Measurements from ENCODE around the gene ZNF638.

ZNF638 gene

DNA sequence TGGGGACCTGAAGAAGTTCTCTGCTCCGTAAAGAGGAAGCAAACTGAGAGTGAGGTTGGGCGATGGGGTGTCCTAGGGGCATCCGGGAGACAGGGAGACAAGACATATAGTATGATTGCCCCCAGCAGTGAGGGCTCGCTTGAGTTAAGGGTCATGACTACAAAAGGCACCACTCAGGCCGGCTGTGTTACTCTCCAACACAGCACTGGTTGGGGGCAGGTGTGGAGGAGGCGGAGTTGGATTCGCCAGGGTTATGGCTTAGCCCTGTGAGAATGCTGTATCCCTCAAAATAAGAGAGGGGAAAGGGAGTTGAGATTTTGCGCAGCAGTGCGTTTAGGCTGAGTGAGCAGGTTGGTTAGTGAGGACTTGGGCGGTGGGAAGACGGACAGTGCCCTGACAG is 133.8 kb downstream of the ZNF638 start:
- TF ChIP-seq, protein P1, sequence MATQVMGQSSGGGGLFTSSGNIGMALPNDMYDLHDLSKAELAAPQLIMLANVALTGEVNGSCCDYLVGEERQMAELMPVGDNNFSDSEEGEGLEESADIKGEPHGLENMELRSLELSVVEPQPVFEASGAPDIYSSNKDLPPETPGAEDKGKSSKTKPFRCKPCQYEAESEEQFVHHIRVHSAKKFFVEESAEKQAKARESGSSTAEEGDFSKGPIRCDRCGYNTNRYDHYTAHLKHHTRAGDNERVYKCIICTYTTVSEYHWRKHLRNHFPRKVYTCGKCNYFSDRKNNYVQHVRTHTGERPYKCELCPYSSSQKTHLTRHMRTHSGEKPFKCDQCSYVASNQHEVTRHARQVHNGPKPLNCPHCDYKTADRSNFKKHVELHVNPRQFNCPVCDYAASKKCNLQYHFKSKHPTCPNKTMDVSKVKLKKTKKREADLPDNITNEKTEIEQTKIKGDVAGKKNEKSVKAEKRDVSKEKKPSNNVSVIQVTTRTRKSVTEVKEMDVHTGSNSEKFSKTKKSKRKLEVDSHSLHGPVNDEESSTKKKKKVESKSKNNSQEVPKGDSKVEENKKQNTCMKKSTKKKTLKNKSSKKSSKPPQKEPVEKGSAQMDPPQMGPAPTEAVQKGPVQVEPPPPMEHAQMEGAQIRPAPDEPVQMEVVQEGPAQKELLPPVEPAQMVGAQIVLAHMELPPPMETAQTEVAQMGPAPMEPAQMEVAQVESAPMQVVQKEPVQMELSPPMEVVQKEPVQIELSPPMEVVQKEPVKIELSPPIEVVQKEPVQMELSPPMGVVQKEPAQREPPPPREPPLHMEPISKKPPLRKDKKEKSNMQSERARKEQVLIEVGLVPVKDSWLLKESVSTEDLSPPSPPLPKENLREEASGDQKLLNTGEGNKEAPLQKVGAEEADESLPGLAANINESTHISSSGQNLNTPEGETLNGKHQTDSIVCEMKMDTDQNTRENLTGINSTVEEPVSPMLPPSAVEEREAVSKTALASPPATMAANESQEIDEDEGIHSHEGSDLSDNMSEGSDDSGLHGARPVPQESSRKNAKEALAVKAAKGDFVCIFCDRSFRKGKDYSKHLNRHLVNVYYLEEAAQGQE (IDR thresholded peaks at IDR 0.05; ENCODE audit: insufficient read depth in 1 of 2, low read depth in 2 of 2, low read length in 2 of 2) = no peak
- TF ChIP-seq FOXP2 (optimal IDR thresholded peaks at IDR 0.05; ENCODE audit: borderline replicate concordance, extremely low read depth, extremely low read length, insufficient read depth) (no peak), POLR2AphosphoS5 (IDR thresholded peaks at IDR 0.05; ENCODE audit: low read depth, low read length) (no peak), SIN3A (IDR thresholded peaks at IDR 0.05; ENCODE audit: borderline replicate concordance, insufficient read depth, low read length) (no peak)

DNA sequence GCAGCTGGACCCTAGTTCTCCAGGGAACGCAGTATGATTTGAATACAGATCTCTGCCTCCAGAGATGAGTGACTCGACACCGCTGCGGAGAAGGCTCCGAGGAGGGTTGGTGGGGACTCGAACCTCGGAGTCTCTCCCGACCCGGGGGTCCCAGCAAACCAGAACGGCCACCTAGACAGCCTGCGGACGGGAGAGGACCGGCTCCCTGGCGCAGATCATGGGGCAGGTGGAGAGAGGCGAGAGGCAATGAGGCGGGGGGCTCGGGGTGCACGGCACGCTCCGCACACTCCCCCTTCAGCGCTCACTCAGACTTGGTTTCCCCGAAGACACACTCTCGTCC is 134.3 kb downstream of the ZNF638 start:
- no peak for TF ChIP-seq TAF1 (IDR thresholded peaks at IDR 0.05; ENCODE audit: borderline replicate concordance, insufficient read depth, low read length)
- TF ChIP-seq POLR2AphosphoS5 (IDR thresholded peaks at IDR 0.05; ENCODE audit: low read depth, low read length) = no peak
- TF ChIP-seq, protein P1 (IDR thresholded peaks at IDR 0.05; ENCODE audit: insufficient read depth in 1 of 2, low read depth in 2 of 2, low read length in 2 of 2) = no peak
- TF ChIP-seq SIN3A (IDR thresholded peaks at IDR 0.05; ENCODE audit: borderline replicate concordance, insufficient read depth, low read length) = no peak
- TF ChIP-seq FOXP2 (optimal IDR thresholded peaks at IDR 0.05; ENCODE audit: borderline replicate concordance, extremely low read depth, extremely low read length, insufficient read depth) = no peak

DNA sequence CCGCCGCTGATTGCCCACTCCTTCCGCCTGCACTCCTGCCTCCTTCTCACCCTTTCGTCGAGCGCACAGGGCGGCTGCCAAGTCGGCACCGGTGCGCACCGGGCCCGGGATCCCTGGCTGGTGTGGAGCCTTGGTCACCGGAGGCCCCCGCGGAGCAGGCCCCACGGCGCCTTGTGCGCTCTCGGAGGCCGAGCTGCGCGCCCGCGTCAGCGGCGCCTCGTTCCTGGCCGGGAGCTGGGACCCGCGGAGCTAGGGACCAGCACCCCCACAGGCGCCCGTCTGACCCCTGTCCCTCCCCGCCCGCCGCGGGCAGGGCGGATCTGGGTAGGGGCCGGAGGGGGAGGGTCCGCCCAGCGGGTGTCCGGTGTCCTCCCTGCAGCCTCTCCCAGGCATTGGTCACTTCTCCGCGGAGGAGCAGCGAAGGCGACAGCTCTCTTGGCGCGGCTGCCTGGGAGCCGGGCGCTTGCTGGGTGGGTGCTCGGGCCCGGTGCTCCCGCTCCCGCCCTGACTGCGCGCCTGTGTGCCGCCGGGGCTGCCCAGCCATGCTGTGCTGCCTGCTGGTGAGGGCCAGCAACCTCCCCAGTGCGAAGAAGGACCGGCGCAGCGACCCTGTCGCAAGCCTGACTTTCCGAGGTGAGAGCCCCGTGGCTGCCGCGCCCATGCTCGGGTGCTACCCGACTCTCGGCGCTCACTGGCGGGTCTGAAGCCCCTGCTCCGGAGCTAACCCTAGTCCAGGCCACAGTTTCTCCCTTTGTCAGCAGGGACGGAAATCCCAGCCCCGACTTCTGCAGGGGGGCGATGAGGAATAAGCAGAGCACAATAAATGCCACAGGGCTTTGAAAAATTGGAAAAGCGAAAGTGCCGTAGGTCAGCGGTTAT is 135.0 kb downstream of the ZNF638 start:
- TF ChIP-seq POLR2AphosphoS5 (IDR thresholded peaks at IDR 0.05; ENCODE audit: low read depth, low read length) = no peak
- TF ChIP-seq TAF1 (IDR thresholded peaks at IDR 0.05; ENCODE audit: borderline replicate concordance, insufficient read depth, low read length) = no peak
- TF ChIP-seq SIN3A (IDR thresholded peaks at IDR 0.05; ENCODE audit: borderline replicate concordance, insufficient read depth, low read length) = no peak
- TF ChIP-seq, protein P1 (IDR thresholded peaks at IDR 0.05; ENCODE audit: insufficient read depth in 1 of 2, low read depth in 2 of 2, low read length in 2 of 2) = no peak
- TF ChIP-seq FOXP2 (optimal IDR thresholded peaks at IDR 0.05; ENCODE audit: borderline replicate concordance, extremely low read depth, extremely low read length, insufficient read depth) = no peak

DNA sequence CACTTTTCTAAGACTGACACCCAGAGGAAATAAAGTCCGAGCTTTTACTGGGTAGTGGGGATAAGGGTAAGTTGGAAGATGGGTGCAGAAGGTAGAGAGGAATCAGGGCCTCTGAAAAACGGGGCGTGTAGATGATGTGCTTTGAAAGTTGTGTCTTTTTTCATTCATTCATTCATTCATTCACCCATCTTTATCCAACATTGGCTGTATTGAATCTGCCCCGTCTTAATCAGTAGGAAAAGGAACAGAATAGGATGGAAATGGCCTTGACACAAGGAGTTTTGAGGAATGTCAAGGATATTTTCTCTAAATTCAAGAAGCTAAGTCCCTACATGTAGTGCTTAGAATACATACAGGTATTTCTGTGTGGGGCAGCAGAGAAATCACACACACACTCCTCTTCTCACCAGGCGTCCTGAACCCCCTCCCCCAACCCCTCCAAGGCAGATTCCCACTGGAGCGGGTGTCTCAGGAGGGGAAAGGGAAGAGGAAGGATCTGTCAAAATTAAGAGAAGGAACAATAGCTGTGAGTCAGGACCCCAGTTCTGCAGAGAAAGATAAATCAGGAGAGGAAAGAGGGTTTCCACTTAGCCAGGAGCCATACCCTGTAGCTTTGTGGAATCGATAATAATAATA is 135.7 kb downstream of the ZNF638 start:
- no peak for TF ChIP-seq TAF1 (IDR thresholded peaks at IDR 0.05; ENCODE audit: borderline replicate concordance, insufficient read depth, low read length)
- TF ChIP-seq FOXP2 (optimal IDR thresholded peaks at IDR 0.05; ENCODE audit: borderline replicate concordance, extremely low read depth, extremely low read length, insufficient read depth) = no peak
- TF ChIP-seq, protein P1 (IDR thresholded peaks at IDR 0.05; ENCODE audit: insufficient read depth in 1 of 2, low read depth in 2 of 2, low read length in 2 of 2) = no peak
- TF ChIP-seq POLR2AphosphoS5 (IDR thresholded peaks at IDR 0.05; ENCODE audit: low read depth, low read length) = no peak
- TF ChIP-seq SIN3A (IDR thresholded peaks at IDR 0.05; ENCODE audit: borderline replicate concordance, insufficient read depth, low read length) = no peak
